Heart left ventricle (tissue), 16 donors: ENCODE measurements around the gene BHLHA15. TPM values are rescaled to one million over a fixed set of nuclear protein-coding genes. Genes with fewer than 3 reads are reported as not detected.

Experiments
- ATAC-seq, 4 donors: fragments of 200-7000 bp; cut with Tn5 transposase; one replicate each; pipeline ENCODE4 v1.9.1; 2020 to 2022; ENCODE audit warnings: moderate library complexity in 4 of 4, mild to moderate bottlenecking in 3 of 4, moderate number of reproducible peaks in 1 of 4
- DNase-seq, 5 donors: peaks; one replicate each; pipeline ENCODE4 v3.0.0-alpha.2; 2020
- H3K27ac ChIP-seq, 12 donors: fragments of 200-600 bp; sonication (generic) in 4 of 12; one replicate each; pipeline versions ENCODE4 v1.5.0 to v1.8.0; 2016 to 2022; ENCODE audit warnings: mild to moderate bottlenecking in 2 of 12
- H3K27me3 ChIP-seq, 9 donors: fragments of 200-600 bp; sonication (generic) in 2 of 9; one replicate each; pipeline versions ENCODE4 v1.5.1 to v1.8.0; 2016 to 2022; ENCODE audit warnings: mild to moderate bottlenecking in 3 of 9
- H3K36me3 ChIP-seq, 9 donors: fragments of 200-600 bp; sonication (generic) in 2 of 9; one replicate each; pipeline versions ENCODE4 v1.5.0 to v1.8.0; 2018 to 2022; ENCODE audit warnings: mild to moderate bottlenecking in 2 of 9
- H3K4me1 ChIP-seq, 12 donors: fragments of 200-600 bp; sonication (generic) in 4 of 12; one replicate each; pipeline versions ENCODE4 v1.5.0 to v1.8.0; 2016 to 2022; ENCODE audit warnings: mild to moderate bottlenecking in 3 of 12
- H3K4me3 ChIP-seq, 12 donors: fragments of 200-600 bp; sonication (generic) in 4 of 12; one replicate each; pipeline versions ENCODE4 v1.5.0 to v1.8.0; 2017 to 2022; ENCODE audit warnings: mild to moderate bottlenecking in 9 of 12, moderate library complexity in 4 of 12
- H3K9me3 ChIP-seq, 12 donors: fragments of 200-600 bp; sonication (generic) in 4 of 12; one replicate each; pipeline versions ENCODE4 v1.5.0 to v1.8.0; 2016 to 2022; ENCODE audit warnings: mild to moderate bottlenecking in 1 of 12
- POLR2A ChIP-seq, 2 donors: fragments of 450-650 bp; IDR thresholded peaks; one replicate each; pipeline ENCODE4 v1.6.1; 2017; ENCODE audit warnings: antibody characterized with exemption in 2 of 2, mild to moderate bottlenecking in 2 of 2, moderate library complexity in 2 of 2
- WGBS, 4 donors: extraction: QIAGEN DNeasy Blood & Tissue Kit in 2 of 4; methylation state at CpG; one replicate each; pipeline versions ENCODE4 v1.1.5 to v1.1.7; 2013 to 2018; 5-methylcytosine and 5-hydroxymethylcytosine counted together
- intact Hi-C, 10 donors: fragments of 100-400 bp; cut with DNase I; formaldehyde crosslinking; loops; one replicate each; pipeline versions ENCODE4 v1.11.1 to v1.14.2; 2022
- polyA plus RNA-seq, 2 donors: library from polyadenylated mRNA; stranded (reverse); fragments of 200-250 nt; gene quantifications; one replicate each; pipeline ENCODE4 v1.2.3, GENCODE V29; 2013
- total RNA-seq, 9 donors: library from RNA; depleted of rRNA in 2 of 9; stranded (reverse); fragments of >200 nt in 2 of 9; fragmentation: NEBNext Ultra II Directional in 3 of 9; extraction: Animal tissue kit (Norgen Biotek cat#: 25700) in 3 of 9; gene quantifications; one replicate each; pipeline versions ENCODE4 v1.1.0 to v1.2.4, GENCODE V29; 2016 to 2023
- TF ChIP-seq, protein P1 (sequence below), 12 donors: fragments of 200-600 bp; sonication (generic) in 4 of 12; IDR thresholded peaks; one replicate each; pipeline versions ENCODE4 v1.5.0 to v1.8.0; 2018 to 2022; ENCODE audit warnings: antibody characterized with exemption in 12 of 12, mild to moderate bottlenecking in 5 of 12
- donor health status: ischemic (EF 13 %, LVEDD 7.1; RV severe dilation, severe dysfunction).
- donor health status: healthy with polysubstance abuse.
- donor health status: DM: no; HTN: yes; CAD: no.
- donor health status: DM: no; HTN: no; CAD: no.
- donor health status: ischemic (EF 25% LVEDD 6.9; RV normal size, moderate dysfunction).
- donor health status: ischemic (EF 25% LVEDD 5.7; RV mildly dilated, moderate dysfunction).
- donor health status: healthy.
- donor health status: DM: yes; HTN: yes; CAD: no.
- donor health status: ischemic (EF 35%, LVEDD 5.7; RV mildly dilated, moderate dysfunction).
- donor health status: nonischemic (EF 11% LVEDD 7.7; RV severe dilation, severe dysfunction).
- donor health status: DM: yes; HTN: yes; CAD: no.
- donor health status: PGD.
- donor health status: ischemic (EF 29% LVEDD 5.4; RV normal size, mild dysfunction).
- donor health status: nonischemic (EF 23%, LVEDD 6.1; RV moderate dilation, normal function).

The BHLHA15 gene
- total and polyA plus RNA-seq, 11 donors = 0.26 to 1.3 (median 0.61) TPM; not detected in 8

- TF ChIP-seq, protein P1, sequence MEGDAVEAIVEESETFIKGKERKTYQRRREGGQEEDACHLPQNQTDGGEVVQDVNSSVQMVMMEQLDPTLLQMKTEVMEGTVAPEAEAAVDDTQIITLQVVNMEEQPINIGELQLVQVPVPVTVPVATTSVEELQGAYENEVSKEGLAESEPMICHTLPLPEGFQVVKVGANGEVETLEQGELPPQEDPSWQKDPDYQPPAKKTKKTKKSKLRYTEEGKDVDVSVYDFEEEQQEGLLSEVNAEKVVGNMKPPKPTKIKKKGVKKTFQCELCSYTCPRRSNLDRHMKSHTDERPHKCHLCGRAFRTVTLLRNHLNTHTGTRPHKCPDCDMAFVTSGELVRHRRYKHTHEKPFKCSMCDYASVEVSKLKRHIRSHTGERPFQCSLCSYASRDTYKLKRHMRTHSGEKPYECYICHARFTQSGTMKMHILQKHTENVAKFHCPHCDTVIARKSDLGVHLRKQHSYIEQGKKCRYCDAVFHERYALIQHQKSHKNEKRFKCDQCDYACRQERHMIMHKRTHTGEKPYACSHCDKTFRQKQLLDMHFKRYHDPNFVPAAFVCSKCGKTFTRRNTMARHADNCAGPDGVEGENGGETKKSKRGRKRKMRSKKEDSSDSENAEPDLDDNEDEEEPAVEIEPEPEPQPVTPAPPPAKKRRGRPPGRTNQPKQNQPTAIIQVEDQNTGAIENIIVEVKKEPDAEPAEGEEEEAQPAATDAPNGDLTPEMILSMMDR (IDR thresholded peaks at IDR 0.05) = no peak
- no peak for TF ChIP-seq POLR2A (IDR thresholded peaks at IDR 0.05)
- DNase-seq = peak in 4 of 5 donors; percentile 6 to 51 (median 22)
- ATAC-seq = peak in 1 of 4 donors; percentile 6
- Histone ChIP-seq H3K36me3 (peaks cover 0 to 83% (median 65%) of the 10 kb centered on the region in 9 donors), H3K27me3 (no peaks in the 10 kb centered on the region), H3K4me3 (no peak overlapping the region), H3K9me3 (no peaks in the 10 kb centered on the region), H3K27ac (no peak overlapping the region), H3K4me1 (no peaks in the 10 kb centered on the region)
- 95 to 98% (median 97%) methylated on average over 12 to 30 of the region's 30 CpGs for WGBS, 4 donors
- intact Hi-C loops = no loop called here
Measured at GRCh38 chr7:98222533-98223195, 11.4 kb downstream of the BHLHA15 start.

DNA sequence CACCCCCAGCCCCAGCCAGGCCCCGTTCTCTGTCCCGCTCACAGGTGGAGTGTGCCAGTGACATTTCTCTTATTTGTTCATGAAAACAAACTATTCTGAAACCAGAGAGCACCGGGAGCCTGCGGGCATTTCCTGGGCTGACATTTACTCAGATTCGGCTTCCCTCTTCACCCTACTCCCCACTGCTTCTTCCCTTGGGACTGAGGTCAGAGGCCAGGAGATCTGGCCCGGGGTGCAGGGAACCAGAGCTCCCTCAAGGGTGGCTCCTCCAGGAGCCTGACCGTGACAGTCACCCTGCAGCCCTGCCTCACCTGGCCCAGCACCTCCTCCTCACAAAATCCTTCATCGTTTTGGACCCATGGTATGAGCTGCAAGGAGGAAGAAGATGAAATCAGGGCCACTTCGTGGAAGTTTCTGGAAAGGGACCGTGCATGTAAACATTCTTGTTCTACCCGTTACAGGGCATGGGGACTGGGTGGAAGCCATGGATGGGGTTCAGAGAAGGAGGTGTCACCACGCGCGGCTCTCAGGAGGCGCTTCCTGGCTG is 12.2 kb downstream of the BHLHA15 start:
- H3K36me3 ChIP-seq = peaks cover 0 to 88% (median 68%) of the 10 kb centered on the region in 9 donors
- H3K27ac ChIP-seq = no peak overlapping the region
- ATAC-seq = no peak
- no peaks in the 10 kb centered on the region for H3K9me3 ChIP-seq
- peak in 2 of 5 donors; percentile 8 to 23 for DNase-seq
- intact Hi-C loops = no loop called here
- 83 to 91% (median 87%) methylated on average over 13 to 15 of the region's 15 CpGs for WGBS, 4 donors
- no peaks in the 10 kb centered on the region for H3K27me3 ChIP-seq
- no peak overlapping the region for H3K4me3 ChIP-seq
- H3K4me1 ChIP-seq = no peaks in the 10 kb centered on the region
- no peak for TF ChIP-seq POLR2A (IDR thresholded peaks at IDR 0.05)
- TF ChIP-seq, protein P1 (IDR thresholded peaks at IDR 0.05) = no peak

GRCh38 chr7:98223898-98224700 is 12.9 kb downstream of the BHLHA15 start:
- 77 to 92% (median 87%) methylated on average over 7 to 21 of the region's 21 CpGs for WGBS, 4 donors
- peak in 2 of 4 donors; percentile 8 to 22 for ATAC-seq
- Histone ChIP-seq H3K27me3 (no peaks in the 10 kb centered on the region), H3K36me3 (peaks cover 0 to 93% (median 71%) of the 10 kb centered on the region in 9 donors), H3K27ac (no peak overlapping the region), H3K9me3 (no peaks in the 10 kb centered on the region), H3K4me1 (no peaks in the 10 kb centered on the region), H3K4me3 (no peak overlapping the region)
- DNase-seq = peak in 3 of 5 donors; percentile 5 to 59 (median 20)
- no peak for TF ChIP-seq POLR2A (IDR thresholded peaks at IDR 0.05)
- TF ChIP-seq, protein P1 (IDR thresholded peaks at IDR 0.05) = no peak
- intact Hi-C loops = no loop called here

GRCh38 chr7:98224701-98225181 is 13.5 kb downstream of the BHLHA15 start:
- ATAC-seq (peak in 1 of 4 donors; percentile 13), DNase-seq (peak in 3 of 5 donors; percentile 12 to 61 (median 19))
- H3K27me3 ChIP-seq = no peaks in the 10 kb centered on the region
- TF ChIP-seq POLR2A (IDR thresholded peaks at IDR 0.05) = no peak
- TF ChIP-seq, protein P1 (IDR thresholded peaks at IDR 0.05) = no peak
- peaks cover 0 to 93% (median 71%) of the 10 kb centered on the region in 9 donors for H3K36me3 ChIP-seq
- H3K4me3 ChIP-seq = no peak overlapping the region
- H3K27ac ChIP-seq = no peak overlapping the region
- no peaks in the 10 kb centered on the region for H3K9me3 ChIP-seq
- no peaks in the 10 kb centered on the region for H3K4me1 ChIP-seq
- intact Hi-C loops = no loop called here
- 92 to 95% (median 94%) methylated on average over 3 to 21 of the region's 21 CpGs for WGBS, 4 donors
